T47D (cell line): Measurements from ENCODE around the gene CEP131.
A peak's percentile ranks its signal among the peaks of the same experiment; 100 is the strongest.

Experiments used
- DNase-seq, 2 experiments: peaks; one replicate each; pipeline versions ENCODE4 v3.0.0 to v3.0.0-alpha.2; 2011 to 2012; ENCODE audit warnings: low read depth in 1 of 2, low spot score in 1 of 2
- JUND ChIP-seq: IDR thresholded peaks from 2 replicates; pipeline ENCODE4 v1.6.1; 2012; ENCODE audit warnings: low read depth
- in situ Hi-C: cut with HindIII; loops from 2 replicates; pipeline ENCODE4 v1.10.0; 2016; ENCODE audit warnings: low sequenced_read_pairs, low pct_unique_long_range_greater_than_20kb

Gene CEP131

GRCh38 chr17:81204578-81204977 is 18.2 kb downstream of the CEP131 start:
- DNase-seq, result no peak
- no peak for TF ChIP-seq JUND
- in situ Hi-C loops, result no loop called here

- no peak for TF ChIP-seq JUND
- DNase-seq, result no peak
- in situ Hi-C loops, result no loop called here
Observed at GRCh38 chr17:81203136-81203535, 19.6 kb downstream of the CEP131 start.

- in situ Hi-C loops, result no loop called here
- no peak for TF ChIP-seq JUND
- no peak for DNase-seq
Observed at GRCh38 chr17:81202318-81202717, 20.4 kb downstream of the CEP131 start.

GRCh38 chr17:81200695-81201580 is 21.8 kb downstream of the CEP131 start:
- in situ Hi-C loops, result no loop called here
- DNase-seq, result peak; percentile 79 to 89
- TF ChIP-seq JUND, result no peak

- in situ Hi-C loops, result no loop called here
- no peak for DNase-seq
- TF ChIP-seq JUND, result no peak
Observed at GRCh38 chr17:81200201-81200600, 22.6 kb downstream of the CEP131 start.

- TF ChIP-seq JUND, result no peak
- no peak for DNase-seq
- in situ Hi-C loops, result no loop called here
Observed at GRCh38 chr17:81199482-81199830, 23.3 kb downstream of the CEP131 start.

GRCh38 chr17:81198826-81199481 is 23.8 kb downstream of the CEP131 start:
- in situ Hi-C loops, result no loop called here
- no peak for TF ChIP-seq JUND
- no peak for DNase-seq

- in situ Hi-C loops, result no loop called here
- no peak for TF ChIP-seq JUND
- no peak for DNase-seq
Observed at GRCh38 chr17:81197831-81198490, 24.8 kb downstream of the CEP131 start.

- in situ Hi-C loops, result no loop called here
- TF ChIP-seq JUND, result no peak
- DNase-seq, result no peak
Observed at GRCh38 chr17:81197409-81197795, 25.4 kb downstream of the CEP131 start.

GRCh38 chr17:81196505-81197408 is 26.0 kb downstream of the CEP131 start:
- in situ Hi-C loops, result no loop called here

GRCh38 chr17:81195941-81196495 is 26.7 kb downstream of the CEP131 start:
- in situ Hi-C loops, result no loop called here
- no peak for DNase-seq
- no peak for TF ChIP-seq JUND

More at GRCh38 chr17:81196505-81197408, 26.0 kb downstream of the CEP131 start:
- no peak for DNase-seq
- TF ChIP-seq JUND, result no peak
